Gastrocnemius medialis (tissue), 4 donors: ENCODE data around the gene GALNT9. TPM values are rescaled to one million over a fixed set of nuclear protein-coding genes. Genes with fewer than 3 reads are reported as not detected.

Source experiments
- ATAC-seq, 2 donors: fragments of 150-250 bp; one replicate each; pipeline ENCODE4 v1.9.1; 2016
- DNase-seq, 2 donors: peaks; one replicate each; pipeline ENCODE4 v3.0.0-alpha.2; 2019
- H3K27ac ChIP-seq, 4 donors: fragments of 200-600 bp; sonication (generic); 1 replicate in 1 of 4; 2 replicates in 3 of 4; pipeline ENCODE4 v1.5.1; 2016 to 2018; ENCODE audit warnings: mild to moderate bottlenecking in 2 of 4, moderate library complexity in 1 of 4
- H3K27me3 ChIP-seq, 3 donors: fragments of 200-600 bp; sonication (generic) in 2 of 3; 1 replicate in 1 of 3; 2 replicates in 2 of 3; pipeline versions ENCODE4 v1.5.1 to v1.6.0; 2016 to 2019; ENCODE audit warnings: mild to moderate bottlenecking in 1 of 3, moderate library complexity in 1 of 3
- H3K36me3 ChIP-seq, 2 donors: fragments of 200-600 bp; sonication (generic) in 1 of 2; one replicate each; pipeline ENCODE4 v1.5.1; 2017 to 2018
- H3K4me1 ChIP-seq, 2 donors: fragments of 200-600 bp; sonication (generic) in 1 of 2; one replicate each; pipeline ENCODE4 v1.5.1; 2016 to 2017; ENCODE audit warnings: mild to moderate bottlenecking in 2 of 2
- H3K4me3 ChIP-seq, 4 donors: fragments of 200-600 bp; sonication (generic) in 3 of 4; 1 replicate in 1 of 4; 2 replicates in 3 of 4; pipeline ENCODE4 v1.5.1; 2016 to 2019; ENCODE audit warnings: mild to moderate bottlenecking in 2 of 4
- H3K9me3 ChIP-seq, 3 donors: fragments of 200-600 bp; sonication (generic) in 2 of 3; 1 replicate in 1 of 3; 2 replicates in 2 of 3; pipeline ENCODE4 v1.5.1; 2016 to 2019
- CTCF ChIP-seq, 5 experiments: fragments of 450-650 bp in 3 of 5; fragments of 200-600 bp in 2 of 5; sonication (generic) in 2 of 5; IDR thresholded peaks in 4 of 5; conservative IDR thresholded peaks in 1 of 5; 1 replicate in 4 of 5; 2 replicates in 1 of 5; pipeline ENCODE4 v1.5.1; 2016 to 2019; ENCODE audit warnings: antibody characterized with exemption in 5 of 5, mild to moderate bottlenecking in 3 of 5, moderate library complexity in 3 of 5
- POLR2A ChIP-seq, 2 donors: fragments of 450-650 bp; IDR thresholded peaks; one replicate each; pipeline ENCODE4 v1.6.1; 2017; ENCODE audit warnings: antibody characterized with exemption in 2 of 2, mild to moderate bottlenecking in 2 of 2, moderate library complexity in 2 of 2
- in situ Hi-C, 4 donors: fragments of 200-750 bp; cut with MboI; loops; one replicate each; pipeline versions ENCODE4 v1.15.0 to v1.8.0; 2017; ENCODE audit warnings: low sequenced_read_pairs in 4 of 4
- intact Hi-C: fragments of 100-400 bp; cut with DNase I; formaldehyde crosslinking; loops from one replicate; pipeline ENCODE4 v1.15.1; 2023; ENCODE audit warnings: low total_unique reads
- total RNA-seq, 4 donors: library from RNA; depleted of rRNA; stranded (reverse); fragments of >200 nt; gene quantifications; one replicate each; pipeline versions ENCODE4 v1.1.0 to v1.2.3, GENCODE V29; 2016

The GALNT9 gene
- total RNA-seq, 4 donors from 2014 or later: not detected

DNA sequence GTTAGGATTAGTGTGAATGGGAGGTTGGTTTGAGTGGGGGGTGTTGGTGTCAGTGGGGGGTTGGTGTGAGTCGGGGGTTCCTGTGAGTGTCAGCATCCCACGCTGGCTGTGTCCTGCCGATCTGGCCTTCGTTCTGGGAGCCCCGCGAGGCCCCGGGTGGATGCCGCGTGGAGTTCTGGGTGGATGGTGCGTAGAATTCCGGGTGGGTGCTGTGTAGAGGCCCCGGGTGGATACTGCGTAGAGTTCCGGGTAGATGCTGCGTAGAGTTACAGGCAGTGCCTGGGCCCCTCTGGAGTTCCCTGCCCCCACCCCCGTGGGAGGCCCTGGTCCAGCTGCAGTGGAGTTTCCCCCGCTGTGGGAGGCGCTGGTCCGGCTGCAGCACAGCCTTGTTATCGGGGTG, 176.4 kb downstream of the GALNT9 start:
- TF ChIP-seq POLR2A (IDR thresholded peaks at IDR 0.05) (no peak), CTCF (IDR thresholded peaks at IDR 0.05 in 4 of 5, conservative IDR thresholded peaks at IDR 0.05 in 1 of 5) (no peak)
- no peak for ATAC-seq
- no peaks in the 10 kb centered on the region for H3K9me3 ChIP-seq
- no peak overlapping the region for H3K27ac ChIP-seq
- in situ Hi-C loops (no loop called here), intact Hi-C loops (loop anchor here (5.0 to 10.0 kb wide), 3 partner anchors 54 to 464 kb away; partner anchors contain the start of gene P2RX2)
- no peak for DNase-seq
- peaks cover 0 to 5% of the 10 kb centered on the region in 2 donors for H3K4me1 ChIP-seq
- H3K27me3 ChIP-seq: no peaks in the 10 kb centered on the region
- H3K36me3 ChIP-seq: peaks cover 0 to 19% of the 10 kb centered on the region in 2 donors
- H3K4me3 ChIP-seq: no peak overlapping the region

DNA sequence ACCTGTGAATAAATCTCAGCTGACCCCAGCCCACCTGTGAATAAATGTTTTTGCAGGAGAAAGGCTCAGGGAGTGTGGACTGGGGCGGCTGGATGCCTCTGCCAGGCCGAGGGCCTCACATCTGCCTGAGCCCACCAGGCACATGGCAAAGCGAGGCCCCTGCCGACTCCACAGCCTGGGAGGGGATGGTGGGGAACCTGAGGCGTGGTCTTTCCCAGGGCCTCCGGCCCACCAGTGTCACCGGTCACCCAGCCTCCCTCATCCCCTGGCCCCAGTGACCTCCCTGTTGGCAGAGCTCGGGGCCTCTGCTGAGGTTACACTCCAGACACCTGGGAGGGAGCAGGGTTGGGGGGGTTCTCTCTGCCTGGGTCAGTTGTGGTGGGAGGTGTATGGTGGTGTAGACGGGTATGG, 177.0 kb downstream of the GALNT9 start:
- no peaks in the 10 kb centered on the region for H3K27me3 ChIP-seq
- in situ Hi-C loops (no loop called here), intact Hi-C loops (loop anchor here (5.0 to 10.0 kb wide), 3 partner anchors 55 to 465 kb away; partner anchors contain the start of gene P2RX2)
- ATAC-seq: no peak
- peaks cover 0 to 24% of the 10 kb centered on the region in 2 donors for H3K36me3 ChIP-seq
- H3K4me3 ChIP-seq: no peak overlapping the region
- no peaks in the 10 kb centered on the region for H3K9me3 ChIP-seq
- DNase-seq: no peak
- H3K4me1 ChIP-seq: peaks cover 0 to 5% of the 10 kb centered on the region in 2 donors
- no peak overlapping the region for H3K27ac ChIP-seq
- TF ChIP-seq CTCF (IDR thresholded peaks at IDR 0.05 in 4 of 5, conservative IDR thresholded peaks at IDR 0.05 in 1 of 5) (no peak), POLR2A (IDR thresholded peaks at IDR 0.05) (no peak)

DNA sequence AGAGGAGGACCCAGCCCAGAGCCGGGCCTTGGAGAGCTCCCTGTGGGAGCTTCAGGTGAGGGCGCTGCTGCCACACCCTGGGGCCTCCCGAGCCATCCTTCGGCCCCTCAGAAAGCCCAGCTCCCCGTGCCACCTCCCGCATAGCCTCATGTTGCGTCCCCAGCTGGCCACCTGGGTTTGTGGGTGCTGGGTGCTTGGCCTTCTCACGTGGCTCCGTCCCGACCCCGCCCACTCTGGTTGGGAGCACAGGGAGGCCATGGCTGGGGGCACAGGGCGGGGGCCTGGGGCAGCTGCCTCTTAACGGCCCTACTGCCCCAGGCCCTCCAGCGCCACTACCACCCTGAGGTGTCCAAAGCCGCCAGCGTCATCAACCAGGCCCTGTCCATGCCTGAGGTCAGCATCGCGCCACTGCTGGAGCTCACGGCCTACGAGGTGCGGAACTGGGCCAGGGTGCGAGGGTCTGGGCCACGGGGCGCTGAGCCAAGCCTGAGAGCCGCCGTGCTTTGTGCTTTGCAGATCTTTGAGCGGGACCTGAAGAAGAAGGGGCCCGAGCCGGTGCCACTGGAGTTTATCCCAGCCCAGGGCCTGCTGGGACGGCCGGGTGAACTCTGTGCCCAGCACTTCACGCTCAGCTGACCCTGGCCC, 177.5 kb downstream of the GALNT9 start:
- Histone ChIP-seq H3K4me1 (peaks cover 0 to 5% of the 10 kb centered on the region in 2 donors), H3K27me3 (no peaks in the 10 kb centered on the region), H3K36me3 (peaks cover 0 to 26% of the 10 kb centered on the region in 2 donors), H3K4me3 (no peak overlapping the region), H3K27ac (no peak overlapping the region), H3K9me3 (no peaks in the 10 kb centered on the region)
- ATAC-seq: no peak
- in situ Hi-C loops (no loop called here), intact Hi-C loops (loop anchor here (5.0 to 10.0 kb wide), 3 partner anchors 55 to 465 kb away; partner anchors contain the start of gene P2RX2)
- DNase-seq: no peak
- TF ChIP-seq POLR2A (IDR thresholded peaks at IDR 0.05) (no peak), CTCF (IDR thresholded peaks at IDR 0.05 in 4 of 5, conservative IDR thresholded peaks at IDR 0.05 in 1 of 5) (no peak)

DNA sequence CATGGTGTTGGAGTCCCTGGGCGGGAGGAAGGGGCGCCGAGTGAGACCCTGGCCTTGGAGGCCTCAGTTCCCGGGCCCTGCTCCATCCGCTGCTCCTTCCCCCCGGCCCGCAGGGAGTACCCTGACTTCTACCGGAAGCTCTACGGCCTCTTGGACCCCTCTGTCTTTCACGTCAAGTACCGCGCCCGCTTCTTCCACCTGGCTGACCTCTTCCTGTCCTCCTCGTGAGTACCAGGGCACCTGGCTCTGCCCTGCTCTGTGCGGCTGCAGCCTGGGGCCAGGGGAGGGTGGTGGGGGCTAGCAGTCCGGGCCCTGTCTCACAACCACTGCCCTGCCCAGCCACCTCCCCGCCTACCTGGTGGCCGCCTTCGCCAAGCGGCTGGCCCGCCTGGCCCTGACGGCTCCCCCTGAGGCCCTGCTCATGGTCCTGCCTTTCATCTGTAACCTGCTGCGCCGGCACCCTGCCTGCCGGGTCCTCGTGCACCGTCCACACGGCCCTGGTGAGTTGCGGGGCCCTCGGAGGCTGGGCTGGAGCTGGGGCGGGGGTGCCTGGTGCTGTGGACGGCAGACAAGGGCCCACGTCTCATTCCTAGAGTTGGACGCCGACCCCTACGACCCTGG, 178.1 kb downstream of the GALNT9 start:
- intact Hi-C loops (loop anchor here (5.0 to 10.0 kb wide), 3 partner anchors 56 to 466 kb away; partner anchors contain the start of gene P2RX2), in situ Hi-C loops (no loop called here)
- Histone ChIP-seq H3K27ac (no peak overlapping the region), H3K4me3 (no peak overlapping the region), H3K36me3 (peaks cover 0 to 30% of the 10 kb centered on the region in 2 donors), H3K9me3 (no peaks in the 10 kb centered on the region), H3K4me1 (peaks cover 0 to 5% of the 10 kb centered on the region in 2 donors), H3K27me3 (no peaks in the 10 kb centered on the region)
- ATAC-seq (no peak), DNase-seq (no peak)
- TF ChIP-seq POLR2A (IDR thresholded peaks at IDR 0.05): no peak
- TF ChIP-seq CTCF (IDR thresholded peaks at IDR 0.05 in 4 of 5, conservative IDR thresholded peaks at IDR 0.05 in 1 of 5): no peak
